ENCODE measurements around the gene PAXX.

PAXX gene

DNA sequence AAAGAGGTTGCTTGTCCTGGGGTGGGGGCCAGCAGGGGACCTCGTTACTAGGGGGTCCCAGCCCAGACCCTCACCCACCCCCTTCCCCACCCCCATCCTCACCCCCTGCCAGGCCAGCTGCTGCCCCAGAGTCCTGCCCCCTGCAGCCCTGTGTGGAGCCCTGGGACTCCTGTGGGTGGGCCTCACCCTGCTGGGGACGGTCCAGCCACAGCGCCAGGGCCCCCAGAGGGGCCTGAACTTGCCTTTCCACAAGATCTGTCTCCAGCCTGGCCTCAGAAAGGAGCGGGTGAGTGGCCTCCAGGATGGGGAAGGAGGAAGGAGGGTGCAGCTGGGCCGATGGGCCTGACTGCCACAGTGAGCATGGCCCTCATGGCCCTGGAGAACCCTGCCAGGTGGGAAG, 22.4 kb upstream of the PAXX start:
- DNase-seq (ENCODE audit: extremely low spot score) = no peak
- TF ChIP-seq TARDBP (IDR thresholded peaks at IDR 0.05) (no peak), ARNT (IDR thresholded peaks at IDR 0.05) (no peak), L3MBTL2 (conservative IDR thresholded peaks at IDR 0.05) (no peak), ZNF384 (IDR thresholded peaks at IDR 0.05) (no peak), SP1 (IDR thresholded peaks at IDR 0.05) (no peak), HDGF (IDR thresholded peaks at IDR 0.05; ENCODE audit: borderline replicate concordance) (no peak), BHLHE40 (IDR thresholded peaks at IDR 0.05; ENCODE audit: borderline replicate concordance) (no peak)
- TF ChIP-seq, protein P1, sequence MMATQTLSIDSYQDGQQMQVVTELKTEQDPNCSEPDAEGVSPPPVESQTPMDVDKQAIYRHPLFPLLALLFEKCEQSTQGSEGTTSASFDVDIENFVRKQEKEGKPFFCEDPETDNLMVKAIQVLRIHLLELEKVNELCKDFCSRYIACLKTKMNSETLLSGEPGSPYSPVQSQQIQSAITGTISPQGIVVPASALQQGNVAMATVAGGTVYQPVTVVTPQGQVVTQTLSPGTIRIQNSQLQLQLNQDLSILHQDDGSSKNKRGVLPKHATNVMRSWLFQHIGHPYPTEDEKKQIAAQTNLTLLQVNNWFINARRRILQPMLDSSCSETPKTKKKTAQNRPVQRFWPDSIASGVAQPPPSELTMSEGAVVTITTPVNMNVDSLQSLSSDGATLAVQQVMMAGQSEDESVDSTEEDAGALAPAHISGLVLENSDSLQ (IDR thresholded peaks at IDR 0.05) = no peak
- ChIA-PET CTCF (interaction anchor here (2.1 kb wide), 1 partner anchor 59 kb away, joined by 6 read pairs; no protein-coding TSS in a partner anchor), POLR2A (interaction anchor here (1.6 kb wide), 1 partner anchor 19 kb away, joined by 3 read pairs; no protein-coding TSS in a partner anchor)

DNA sequence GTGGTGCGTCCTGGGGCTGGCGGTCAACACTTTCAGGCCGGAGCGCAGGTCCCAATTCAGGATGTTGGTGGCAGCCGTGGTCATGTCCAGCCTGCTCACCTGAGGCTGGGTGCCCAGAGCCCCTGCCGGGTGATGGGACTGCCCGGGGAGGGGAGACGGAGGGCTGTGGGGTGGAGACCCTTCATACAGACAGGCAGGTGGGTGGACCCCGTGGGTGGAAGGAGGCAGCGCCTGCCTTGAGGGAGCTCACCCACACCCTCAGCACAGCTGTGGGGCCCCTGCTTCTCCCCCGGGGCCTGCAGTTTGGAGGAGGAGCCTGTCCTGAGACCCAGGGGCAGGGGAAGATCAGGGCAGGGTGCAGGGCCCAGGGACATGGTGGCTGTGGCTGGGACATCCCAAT, 21.9 kb upstream of the PAXX start:
- no peak for TF ChIP-seq LEF1 (IDR thresholded peaks at IDR 0.05; ENCODE audit: borderline replicate concordance)
- DNase-seq (ENCODE audit: extremely low spot score) = no peak
- POLR2A ChIA-PET = interaction anchor here (1.6 kb wide), 1 partner anchor 19 kb away, joined by 3 read pairs; no protein-coding TSS in a partner anchor
- CTCF ChIA-PET = interaction anchor here (2.1 kb wide), 1 partner anchor 59 kb away, joined by 6 read pairs; no protein-coding TSS in a partner anchor

DNA sequence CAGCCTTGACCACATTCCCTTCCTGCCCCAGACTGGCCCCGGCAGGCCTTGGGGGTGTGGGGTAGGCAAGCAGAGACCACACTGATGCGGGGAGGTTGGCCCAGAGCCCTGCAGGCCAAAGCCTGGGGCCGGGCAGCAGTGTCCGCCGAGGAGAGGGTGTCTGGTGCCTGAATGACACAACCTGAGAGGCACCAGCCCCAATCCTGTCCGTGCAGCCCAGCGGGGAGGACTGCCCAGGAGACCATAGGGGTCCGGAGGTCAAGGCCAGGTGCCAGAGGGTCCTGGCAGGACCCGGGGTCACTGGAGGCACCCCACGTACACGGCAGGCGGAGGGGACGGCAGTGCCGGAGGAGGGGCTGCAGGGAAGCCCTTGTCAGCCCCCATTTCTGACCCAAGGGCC, 20.5 kb upstream of the PAXX start:
- ChIA-PET POLR2A (no interaction called here), CTCF (no interaction called here)
- no peak for DNase-seq (ENCODE audit: extremely low spot score)

DNA sequence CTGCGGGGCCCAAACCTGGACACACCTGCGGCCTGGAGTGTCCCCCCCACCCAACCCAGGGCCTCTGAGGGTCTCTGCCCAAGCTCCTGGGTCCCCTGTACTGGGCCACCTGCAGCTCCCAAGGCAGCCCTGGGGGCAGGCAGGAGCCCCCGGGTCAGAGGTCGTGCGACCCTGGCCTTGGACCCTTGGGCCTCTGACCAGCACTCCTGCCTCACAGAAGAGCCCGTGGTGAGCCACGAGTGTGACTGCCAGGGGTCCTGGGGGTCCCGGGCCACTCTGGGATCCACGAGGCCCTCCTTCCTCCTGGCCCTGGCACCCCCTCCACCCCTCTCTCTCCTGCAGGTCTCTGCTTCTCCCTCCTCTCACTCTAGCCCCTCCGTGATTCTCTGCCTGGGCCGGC, 19.9 kb upstream of the PAXX start:
- POLR2A ChIA-PET = no interaction called here
- CTCF ChIA-PET = no interaction called here
- DNase-seq (ENCODE audit: extremely low spot score) = no peak
- no peak for TF ChIP-seq NFRKB (IDR thresholded peaks at IDR 0.05)
- TF ChIP-seq, protein P1 (IDR thresholded peaks at IDR 0.05) = no peak
- no peak for TF ChIP-seq FOXA1 (IDR thresholded peaks at IDR 0.05)
- TF ChIP-seq HDGF (IDR thresholded peaks at IDR 0.05; ENCODE audit: borderline replicate concordance) = no peak
- TF ChIP-seq TARDBP (IDR thresholded peaks at IDR 0.05) = no peak
- TF ChIP-seq FOXK2 (IDR thresholded peaks at IDR 0.05) = no peak
- no peak for TF ChIP-seq CTBP1 (IDR thresholded peaks at IDR 0.05; ENCODE audit: borderline replicate concordance)

More for the DNA sequence above, 20.5 kb upstream of the PAXX start:
- TF ChIP-seq LEF1 (IDR thresholded peaks at IDR 0.05; ENCODE audit: borderline replicate concordance) (no peak), CTBP1 (IDR thresholded peaks at IDR 0.05; ENCODE audit: borderline replicate concordance) (no peak), ARNT (IDR thresholded peaks at IDR 0.05) (no peak), FOXA1 (IDR thresholded peaks at IDR 0.05) (no peak), BHLHE40 (IDR thresholded peaks at IDR 0.05; ENCODE audit: borderline replicate concordance) (no peak), FOXK2 (IDR thresholded peaks at IDR 0.05) (no peak), TARDBP (IDR thresholded peaks at IDR 0.05) (no peak), ELF4 (IDR thresholded peaks at IDR 0.05) (no peak), L3MBTL2 (conservative IDR thresholded peaks at IDR 0.05) (no peak), FOXM1 (IDR thresholded peaks at IDR 0.05; ENCODE audit: borderline replicate concordance) (no peak), SUZ12 (IDR thresholded peaks at IDR 0.05) (no peak), SP1 (IDR thresholded peaks at IDR 0.05) (no peak), HDGF (IDR thresholded peaks at IDR 0.05; ENCODE audit: borderline replicate concordance) (no peak), ZNF384 (IDR thresholded peaks at IDR 0.05) (no peak)
- TF ChIP-seq, protein P1 (IDR thresholded peaks at IDR 0.05) = no peak

DNA sequence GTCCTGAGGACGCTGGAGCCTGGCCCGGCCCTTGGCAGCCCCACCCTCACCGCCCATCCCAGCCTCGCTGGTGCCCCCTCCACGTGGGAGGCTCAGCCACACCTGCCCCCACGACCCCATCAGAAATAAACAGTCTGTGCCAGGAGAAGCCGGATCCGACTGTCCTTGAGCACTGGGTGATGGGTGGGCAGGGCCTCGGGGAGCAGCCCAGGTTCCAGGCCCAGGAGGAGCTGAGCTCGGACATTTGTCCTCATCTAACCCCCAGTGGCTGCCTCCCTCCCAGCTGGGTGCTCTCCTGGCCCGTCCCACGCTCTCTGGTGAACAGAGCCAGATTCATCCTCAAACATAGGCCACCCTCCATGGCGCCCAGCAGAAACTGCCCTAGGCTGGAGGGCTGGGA, 19.5 kb upstream of the PAXX start:
- CTCF ChIA-PET = no interaction called here
- TF ChIP-seq FOXM1 (IDR thresholded peaks at IDR 0.05; ENCODE audit: borderline replicate concordance) = no peak
- no peak for TF ChIP-seq SUZ12 (IDR thresholded peaks at IDR 0.05)
- no peak for TF ChIP-seq NFRKB (IDR thresholded peaks at IDR 0.05)
- TF ChIP-seq ARNT (IDR thresholded peaks at IDR 0.05) = no peak
- no peak for TF ChIP-seq HDGF (IDR thresholded peaks at IDR 0.05; ENCODE audit: borderline replicate concordance)
- TF ChIP-seq ELF4 (IDR thresholded peaks at IDR 0.05) = no peak
- no peak for TF ChIP-seq FOXK2 (IDR thresholded peaks at IDR 0.05)
- no peak for TF ChIP-seq CTBP1 (IDR thresholded peaks at IDR 0.05; ENCODE audit: borderline replicate concordance)
- TF ChIP-seq LEF1 (IDR thresholded peaks at IDR 0.05; ENCODE audit: borderline replicate concordance) = no peak
- TF ChIP-seq BHLHE40 (IDR thresholded peaks at IDR 0.05; ENCODE audit: borderline replicate concordance) = no peak
- no peak for TF ChIP-seq TARDBP (IDR thresholded peaks at IDR 0.05)
- TF ChIP-seq, protein P1 (IDR thresholded peaks at IDR 0.05) = no peak
- no peak for TF ChIP-seq FOXA1 (IDR thresholded peaks at IDR 0.05)
- TF ChIP-seq L3MBTL2 (conservative IDR thresholded peaks at IDR 0.05) = no peak
- no peak for TF ChIP-seq ZNF384 (IDR thresholded peaks at IDR 0.05)
- TF ChIP-seq SP1 (IDR thresholded peaks at IDR 0.05) = no peak
- POLR2A ChIA-PET = interaction anchor here (1.1 kb wide), 1 partner anchor 24 kb away, joined by 3 read pairs; no protein-coding TSS in a partner anchor
- DNase-seq (ENCODE audit: extremely low spot score) = no peak
